ENCODE measurements around the gene RBM15B.

- no peak for TF ChIP-seq CTCF (IDR thresholded peaks at IDR 0.05; ENCODE audit: low read depth, low read length)
- TF ChIP-seq EZH2phosphoT487 (IDR thresholded peaks at IDR 0.05; ENCODE audit: low read depth): no peak
These were observed 9.1 kb downstream of the RBM15B start for GRCh38 chr3:51400166-51400565.
